ENCODE data around the gene FARS2. TPM values are rescaled to one million over a fixed set of nuclear protein-coding genes. Genes with fewer than 3 reads are reported as not detected.

The FARS2 gene
- total RNA-seq, 4 donors from 2014 or later: 10.6 to 24.9 (median 15.2) TPM

- TF ChIP-seq EP300 (IDR thresholded peaks at IDR 0.05) (no peak), POLR2A (IDR thresholded peaks at IDR 0.05; ENCODE audit: low read depth) (no peak), POLR2AphosphoS5 (IDR thresholded peaks at IDR 0.05) (no peak)
- TF ChIP-seq, protein P1, sequence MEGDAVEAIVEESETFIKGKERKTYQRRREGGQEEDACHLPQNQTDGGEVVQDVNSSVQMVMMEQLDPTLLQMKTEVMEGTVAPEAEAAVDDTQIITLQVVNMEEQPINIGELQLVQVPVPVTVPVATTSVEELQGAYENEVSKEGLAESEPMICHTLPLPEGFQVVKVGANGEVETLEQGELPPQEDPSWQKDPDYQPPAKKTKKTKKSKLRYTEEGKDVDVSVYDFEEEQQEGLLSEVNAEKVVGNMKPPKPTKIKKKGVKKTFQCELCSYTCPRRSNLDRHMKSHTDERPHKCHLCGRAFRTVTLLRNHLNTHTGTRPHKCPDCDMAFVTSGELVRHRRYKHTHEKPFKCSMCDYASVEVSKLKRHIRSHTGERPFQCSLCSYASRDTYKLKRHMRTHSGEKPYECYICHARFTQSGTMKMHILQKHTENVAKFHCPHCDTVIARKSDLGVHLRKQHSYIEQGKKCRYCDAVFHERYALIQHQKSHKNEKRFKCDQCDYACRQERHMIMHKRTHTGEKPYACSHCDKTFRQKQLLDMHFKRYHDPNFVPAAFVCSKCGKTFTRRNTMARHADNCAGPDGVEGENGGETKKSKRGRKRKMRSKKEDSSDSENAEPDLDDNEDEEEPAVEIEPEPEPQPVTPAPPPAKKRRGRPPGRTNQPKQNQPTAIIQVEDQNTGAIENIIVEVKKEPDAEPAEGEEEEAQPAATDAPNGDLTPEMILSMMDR (IDR thresholded peaks at IDR 0.05): no peak
- peaks cover 0 to 13% (median 7%) of the 10 kb centered on the region in 4 donors for H3K4me1 ChIP-seq
- H3K27ac ChIP-seq (replicated peaks in 1 of 4): no peak overlapping the region
- no peak overlapping the region for H3K4me3 ChIP-seq
- DNase-seq (ENCODE audit: extremely low spot score): no peak
- no peaks in the 10 kb centered on the region for H3K27me3 ChIP-seq
- no peaks in the 10 kb centered on the region for H3K9me3 ChIP-seq
- 88% methylated on average over 2 of the region's 2 CpGs for WGBS
- H3K36me3 ChIP-seq: no peaks in the 10 kb centered on the region
- intact Hi-C loops (cut with DNase I): no loop called here
Observed at GRCh38 chr6:5567890-5568289, 306.6 kb downstream of the FARS2 start.

DNA sequence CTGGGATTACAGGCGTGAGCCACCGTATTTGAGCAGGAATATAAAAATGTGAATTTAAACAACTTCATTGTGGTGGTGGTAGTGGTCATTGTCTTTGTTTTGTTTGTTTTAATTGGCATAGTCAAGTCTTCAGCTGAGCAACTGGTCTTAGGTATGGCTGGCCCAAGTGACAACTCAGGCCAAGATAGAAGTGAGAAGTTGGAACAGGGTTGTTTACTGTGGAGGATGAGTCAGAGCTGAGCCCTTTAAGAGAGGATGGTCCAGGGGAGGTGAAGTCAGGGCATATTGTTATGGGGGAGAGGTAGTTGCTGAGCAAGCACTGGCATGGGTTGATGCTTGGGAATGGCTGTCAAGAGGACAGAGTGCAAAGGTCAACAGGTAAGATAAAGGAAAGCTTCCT, 308.2 kb downstream of the FARS2 start:
- H3K4me3 ChIP-seq: no peak overlapping the region
- no peak for TF ChIP-seq POLR2AphosphoS5 (IDR thresholded peaks at IDR 0.05)
- TF ChIP-seq, protein P1 (IDR thresholded peaks at IDR 0.05): no peak
- TF ChIP-seq EP300 (IDR thresholded peaks at IDR 0.05): no peak
- TF ChIP-seq POLR2A (IDR thresholded peaks at IDR 0.05; ENCODE audit: low read depth): no peak
- no peak overlapping the region for H3K27ac ChIP-seq (replicated peaks in 1 of 4)
- H3K9me3 ChIP-seq: peaks cover 0 to 8% (median 0%) of the 10 kb centered on the region in 4 donors
- H3K4me1 ChIP-seq: peaks cover 0 to 13% (median 7%) of the 10 kb centered on the region in 4 donors
- no peaks in the 10 kb centered on the region for H3K27me3 ChIP-seq
- 92% methylated on average over 2 of the region's 2 CpGs for WGBS
- H3K36me3 ChIP-seq: no peaks in the 10 kb centered on the region
- intact Hi-C loops (cut with DNase I): no loop called here
- DNase-seq (ENCODE audit: extremely low spot score): no peak

DNA sequence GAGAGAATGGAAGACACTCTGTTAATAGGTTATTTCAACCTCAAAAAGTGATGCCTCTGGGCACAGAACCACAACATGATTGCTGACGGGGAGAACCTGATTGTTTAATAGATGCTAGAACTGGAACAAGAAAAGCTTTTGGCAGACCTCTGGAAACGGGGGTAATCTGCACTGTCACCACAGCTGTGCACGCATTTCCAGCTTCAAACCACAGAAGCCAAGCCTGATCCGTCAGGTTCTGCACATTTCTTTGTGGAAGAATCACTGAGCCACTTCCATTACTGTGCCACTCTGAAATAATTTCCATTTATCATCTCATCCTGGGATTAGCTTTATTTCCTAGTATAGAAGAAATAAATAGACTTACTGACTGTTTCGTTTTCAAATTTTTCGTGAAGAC, 309.3 kb downstream of the FARS2 start:
- Histone ChIP-seq H3K9me3 (peaks cover 0 to 10% (median 0%) of the 10 kb centered on the region in 4 donors), H3K4me3 (no peak overlapping the region), H3K36me3 (no peaks in the 10 kb centered on the region), H3K4me1 (peaks cover 0 to 7% (median under 1%) of the 10 kb centered on the region in 4 donors), H3K27ac (replicated peaks in 1 of 4) (no peak overlapping the region), H3K27me3 (no peaks in the 10 kb centered on the region)
- TF ChIP-seq POLR2AphosphoS5 (IDR thresholded peaks at IDR 0.05) (no peak), EP300 (IDR thresholded peaks at IDR 0.05) (no peak)
- TF ChIP-seq, protein P1 (IDR thresholded peaks at IDR 0.05): no peak
- intact Hi-C loops (cut with DNase I): no loop called here
- WGBS: 72% methylated on average over 6 of the region's 6 CpGs
- DNase-seq (ENCODE audit: extremely low spot score): no peak

- intact Hi-C loops (cut with DNase I): no loop called here
- Histone ChIP-seq H3K9me3 (peaks cover 0 to 3% (median 1%) of the 10 kb centered on the region in 4 donors), H3K4me3 (no peak overlapping the region), H3K27me3 (no peaks in the 10 kb centered on the region), H3K4me1 (no peaks in the 10 kb centered on the region), H3K27ac (replicated peaks in 1 of 4) (no peak overlapping the region), H3K36me3 (no peaks in the 10 kb centered on the region)
- WGBS: 80% methylated on average over 12 of the region's 12 CpGs
- no peak for DNase-seq (ENCODE audit: extremely low spot score)
- TF ChIP-seq EP300 (IDR thresholded peaks at IDR 0.05) (no peak), POLR2AphosphoS5 (IDR thresholded peaks at IDR 0.05) (no peak), POLR2A (IDR thresholded peaks at IDR 0.05; ENCODE audit: low read depth) (no peak)
- TF ChIP-seq, protein P1 (IDR thresholded peaks at IDR 0.05): no peak
Observed at GRCh38 chr6:5580736-5581581, 319.6 kb downstream of the FARS2 start.
